Activated CD8-positive, alpha-beta memory T cell treated with anti-CD3 and anti-CD28 coated beads, Interleukin-2, amount 50 U/mL, for 1 hour (primary cell): ENCODE data around the gene PARVA.

ENCODE experiments used
- DNase-seq: peaks from one replicate; pipeline ENCODE4 v3.0.0-alpha.2; 2020; ENCODE audit errors: extremely low read depth

PARVA gene

DNA sequence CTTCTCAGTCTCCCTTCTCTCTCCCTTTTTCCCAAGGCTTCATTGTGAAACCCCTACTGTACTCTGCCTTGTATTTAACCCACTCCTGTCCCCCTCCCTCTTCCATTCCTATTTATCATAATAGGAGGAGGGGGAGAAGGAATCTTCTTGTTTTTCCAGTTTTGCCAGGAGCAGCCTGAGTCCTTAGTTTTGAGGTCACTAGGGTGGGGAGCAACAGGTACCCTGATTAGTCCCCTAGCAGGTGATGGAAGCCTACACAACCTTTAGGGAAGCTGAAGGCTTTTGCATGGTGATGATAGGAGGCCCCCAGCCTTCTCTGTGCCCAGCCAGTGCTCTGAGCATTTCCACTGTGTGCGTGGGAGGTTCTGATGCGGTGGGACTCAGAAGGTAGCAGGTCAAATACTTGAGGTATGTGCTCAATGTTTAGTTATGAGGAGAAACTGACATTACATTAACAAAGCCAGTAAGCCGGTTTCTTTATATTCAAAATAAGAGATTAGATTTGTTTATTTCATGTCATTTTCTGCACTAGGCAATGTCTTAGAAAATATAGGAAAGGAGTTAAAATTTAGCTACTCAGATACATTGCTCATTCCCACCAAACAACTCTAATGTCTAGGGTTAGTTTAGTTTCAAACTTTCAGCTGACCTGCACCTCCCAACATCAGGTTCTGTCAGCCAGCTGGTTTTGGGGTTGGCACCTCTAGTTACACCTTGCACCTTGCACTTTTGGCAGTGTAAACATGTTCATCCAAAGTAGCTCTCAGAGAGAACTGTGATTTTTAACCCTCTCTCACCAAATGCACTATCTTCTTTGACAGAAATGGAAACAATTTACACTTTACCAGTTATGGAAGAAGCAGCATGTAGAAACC lies 26.0 kb downstream of the PARVA start:
- no peak for DNase-seq

- DNase-seq = no peak
These were observed 26.6 kb downstream of the PARVA start for GRCh38 chr11:12403997-12404350.

GRCh38 chr11:12404436-12404835 lies 27.1 kb downstream of the PARVA start:
- no peak for DNase-seq

DNA sequence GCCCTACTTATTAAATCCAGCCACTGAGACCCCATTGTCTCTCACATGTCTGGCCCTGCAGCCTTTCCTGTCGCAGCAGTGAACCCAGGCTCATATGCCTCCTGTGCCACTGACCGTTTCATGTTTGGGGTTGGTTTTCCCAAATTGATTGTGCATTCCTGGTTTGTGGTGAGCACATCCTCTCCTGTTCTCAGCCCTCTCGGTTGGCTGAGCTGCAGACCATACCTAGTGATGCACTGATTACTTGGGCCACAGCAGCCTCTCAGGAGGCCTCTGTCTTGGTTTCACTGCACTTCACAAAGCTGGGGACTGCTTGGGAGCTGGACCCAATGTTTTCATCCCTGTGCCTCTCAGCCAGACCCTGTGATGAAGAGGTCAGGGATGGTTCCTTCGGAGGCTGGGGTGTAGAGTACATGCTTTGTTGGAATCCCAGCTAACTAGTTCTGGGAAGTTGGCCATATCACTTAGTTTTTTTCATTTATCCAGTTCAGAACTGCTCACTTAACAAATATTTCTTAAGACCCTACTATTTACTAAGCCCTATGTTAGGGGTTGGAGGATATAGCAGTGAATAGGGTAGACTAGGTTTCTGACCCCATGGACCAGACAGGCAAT lies 30.9 kb downstream of the PARVA start:
- DNase-seq = no peak

DNA sequence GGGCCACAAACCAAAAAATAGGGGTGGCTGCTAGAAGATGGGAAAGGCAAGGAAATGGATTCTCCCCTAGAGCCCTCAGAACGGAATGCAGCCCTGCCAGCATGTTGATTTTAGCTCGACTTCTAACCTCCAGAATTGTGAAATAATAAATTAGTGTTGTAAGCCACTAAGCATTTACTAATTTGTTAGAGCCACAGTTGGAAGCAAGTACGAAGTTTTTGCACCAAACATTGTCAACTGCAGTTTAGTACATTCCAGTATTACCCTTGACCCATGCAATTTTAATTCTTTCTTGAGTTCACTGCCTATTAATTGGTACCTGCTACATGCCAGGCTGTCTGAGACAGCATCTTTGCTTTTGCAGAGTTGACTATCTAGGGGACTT lies 32.2 kb downstream of the PARVA start:
- DNase-seq = no peak

DNA sequence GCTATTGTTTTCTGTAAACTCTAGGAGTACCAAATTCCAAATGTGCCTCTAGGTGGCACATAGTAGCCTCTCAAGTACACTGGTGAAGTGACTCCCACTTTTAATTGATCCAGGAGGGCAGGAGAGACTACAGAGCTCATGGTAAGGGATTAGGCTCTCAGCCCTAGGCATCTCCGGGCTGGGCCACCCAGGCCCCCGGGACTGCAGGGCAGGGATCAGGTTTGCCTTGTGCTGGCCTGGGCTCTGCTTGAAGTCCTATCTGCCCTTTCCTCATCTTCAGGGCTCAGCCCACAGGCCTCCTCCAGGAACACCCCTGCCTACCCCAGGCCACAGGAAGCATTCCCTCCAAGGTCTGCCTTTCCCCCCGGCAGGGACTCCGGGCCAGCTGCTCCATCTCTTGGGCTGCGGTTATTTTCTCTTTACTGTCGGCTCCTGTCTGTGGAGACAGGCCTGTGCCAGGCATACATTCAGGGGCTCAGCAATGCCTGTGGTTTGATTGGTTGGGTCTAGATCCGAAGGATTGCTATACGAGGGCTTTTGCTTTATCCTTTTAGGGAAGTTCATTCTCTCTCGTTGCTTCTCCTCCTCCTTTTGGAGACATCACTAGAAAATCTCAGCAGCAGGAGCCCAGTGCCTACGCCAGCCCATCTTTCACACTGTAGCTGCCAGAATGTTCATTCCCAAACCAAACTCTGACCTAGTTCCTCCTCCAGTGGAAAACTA lies 32.8 kb downstream of the PARVA start:
- DNase-seq = no peak

GRCh38 chr11:12411393-12411792 lies 34.0 kb downstream of the PARVA start:
- no peak for DNase-seq

DNA sequence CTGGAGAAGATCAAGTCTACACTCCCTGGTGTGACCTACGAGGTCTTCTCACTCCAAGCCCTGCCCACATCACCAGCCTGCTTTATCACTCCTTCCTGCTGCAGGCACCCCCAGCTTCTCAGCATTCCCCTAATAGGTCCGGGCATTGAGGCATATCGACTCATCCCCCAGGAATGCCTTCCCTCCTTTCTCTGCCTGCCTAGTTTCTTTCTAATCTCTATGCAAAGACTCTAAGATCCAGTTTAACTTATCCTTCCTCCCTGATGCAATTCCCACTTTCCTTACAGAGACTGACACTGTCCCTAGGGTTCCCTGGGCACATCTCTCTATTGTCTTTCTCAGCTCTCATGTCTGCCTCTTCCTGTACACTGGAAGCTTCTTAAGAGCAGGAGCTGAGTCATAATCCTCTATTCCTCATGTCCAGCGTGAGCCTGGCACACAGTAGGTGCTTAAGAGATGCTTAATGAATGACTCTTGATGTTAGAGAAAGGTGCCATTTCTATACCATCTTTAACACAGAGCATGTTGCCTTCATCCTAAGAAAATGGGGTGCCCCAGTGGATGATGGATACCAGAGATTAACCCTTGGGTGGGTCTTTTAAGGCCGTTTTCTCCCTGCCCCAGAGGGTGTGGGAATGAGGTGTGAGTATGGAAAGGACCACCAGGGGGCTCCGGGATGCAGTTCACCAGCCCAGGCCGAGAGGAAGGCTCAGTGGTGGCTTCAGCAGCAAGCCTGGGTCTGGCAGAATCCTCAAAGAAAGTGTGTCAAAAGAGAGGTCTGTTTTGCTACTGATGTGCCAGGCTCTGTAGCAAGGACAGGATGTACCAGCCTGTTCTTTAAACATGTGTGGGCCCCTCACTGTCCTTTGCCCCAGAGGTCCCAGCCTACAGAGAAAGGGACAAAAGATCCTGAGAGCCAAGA lies 34.7 kb downstream of the PARVA start:
- no peak for DNase-seq

DNA sequence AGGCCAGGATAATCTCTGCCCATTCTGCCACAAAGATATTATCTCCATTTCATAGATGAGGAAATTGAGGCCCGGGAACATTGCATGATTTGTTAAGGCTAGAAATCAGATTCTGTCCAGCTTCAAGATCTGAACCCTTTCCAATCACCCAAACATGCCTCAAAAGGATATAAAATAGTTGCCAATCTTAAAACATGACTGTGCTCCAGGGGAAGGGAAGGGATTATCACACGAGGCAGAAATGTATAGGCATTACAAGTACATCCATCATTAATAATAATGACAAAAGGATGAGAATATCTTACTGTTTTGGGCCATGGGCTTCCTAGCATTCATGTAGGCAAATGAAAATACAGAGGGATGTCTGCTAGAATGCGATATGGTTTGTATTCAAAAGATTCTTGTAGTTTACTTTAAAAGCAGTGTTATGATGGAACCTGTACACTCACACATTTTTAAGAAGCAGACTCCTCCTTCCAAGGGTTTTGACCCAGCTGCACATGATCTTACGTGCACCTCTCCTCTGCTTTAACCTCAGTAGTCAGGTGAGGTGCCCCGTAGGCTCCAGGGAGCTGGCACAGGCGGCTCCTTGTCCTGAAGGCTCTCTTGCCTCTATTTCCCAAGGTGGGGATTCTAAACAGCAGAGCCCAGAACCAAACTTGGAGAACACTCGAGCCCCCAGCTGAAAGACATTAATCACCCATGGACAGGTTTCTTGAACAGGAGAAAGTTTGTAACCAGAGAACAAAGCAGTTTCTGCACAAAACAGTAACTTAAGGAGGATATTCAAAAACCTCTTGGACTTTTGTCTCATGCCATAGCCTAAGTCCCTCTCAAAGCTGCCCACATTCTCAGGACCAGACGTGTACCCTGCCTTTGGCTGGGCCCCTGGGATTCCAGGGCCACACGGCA lies 36.0 kb downstream of the PARVA start:
- DNase-seq = no peak

- no peak for DNase-seq
These were observed 37.2 kb downstream of the PARVA start for GRCh38 chr11:12414611-12415010.

DNA sequence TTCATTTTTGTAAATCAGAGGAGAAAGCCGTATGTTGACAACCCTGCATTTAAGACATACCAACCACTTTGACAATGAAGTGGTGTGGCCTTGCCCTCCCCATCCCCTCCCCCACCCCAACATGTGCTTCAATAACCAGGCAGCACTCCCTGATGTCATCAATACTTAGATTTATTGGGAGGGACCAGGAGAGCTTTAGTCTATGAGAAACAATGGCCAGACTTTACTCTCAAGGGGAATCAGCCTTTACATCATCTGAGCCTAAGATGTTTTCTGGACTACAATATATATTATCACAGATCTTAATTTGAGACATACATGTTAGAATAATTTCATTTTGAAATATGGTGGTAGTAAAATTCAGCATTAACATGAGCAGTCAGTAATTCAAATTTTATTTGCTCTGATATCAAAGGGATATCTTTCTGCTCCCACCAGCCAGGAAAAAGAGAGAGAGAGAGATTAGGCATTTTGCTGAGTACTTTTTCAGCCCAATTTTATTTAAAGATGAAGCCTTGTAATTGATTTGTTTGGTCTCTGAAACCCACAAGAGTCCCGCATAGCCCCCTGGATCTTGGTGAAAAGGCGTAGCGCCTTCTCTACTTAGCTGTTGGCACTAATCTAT lies 38.1 kb downstream of the PARVA start:
- DNase-seq = no peak

GRCh38 chr11:12416552-12416951 lies 39.2 kb downstream of the PARVA start:
- no peak for DNase-seq

DNA sequence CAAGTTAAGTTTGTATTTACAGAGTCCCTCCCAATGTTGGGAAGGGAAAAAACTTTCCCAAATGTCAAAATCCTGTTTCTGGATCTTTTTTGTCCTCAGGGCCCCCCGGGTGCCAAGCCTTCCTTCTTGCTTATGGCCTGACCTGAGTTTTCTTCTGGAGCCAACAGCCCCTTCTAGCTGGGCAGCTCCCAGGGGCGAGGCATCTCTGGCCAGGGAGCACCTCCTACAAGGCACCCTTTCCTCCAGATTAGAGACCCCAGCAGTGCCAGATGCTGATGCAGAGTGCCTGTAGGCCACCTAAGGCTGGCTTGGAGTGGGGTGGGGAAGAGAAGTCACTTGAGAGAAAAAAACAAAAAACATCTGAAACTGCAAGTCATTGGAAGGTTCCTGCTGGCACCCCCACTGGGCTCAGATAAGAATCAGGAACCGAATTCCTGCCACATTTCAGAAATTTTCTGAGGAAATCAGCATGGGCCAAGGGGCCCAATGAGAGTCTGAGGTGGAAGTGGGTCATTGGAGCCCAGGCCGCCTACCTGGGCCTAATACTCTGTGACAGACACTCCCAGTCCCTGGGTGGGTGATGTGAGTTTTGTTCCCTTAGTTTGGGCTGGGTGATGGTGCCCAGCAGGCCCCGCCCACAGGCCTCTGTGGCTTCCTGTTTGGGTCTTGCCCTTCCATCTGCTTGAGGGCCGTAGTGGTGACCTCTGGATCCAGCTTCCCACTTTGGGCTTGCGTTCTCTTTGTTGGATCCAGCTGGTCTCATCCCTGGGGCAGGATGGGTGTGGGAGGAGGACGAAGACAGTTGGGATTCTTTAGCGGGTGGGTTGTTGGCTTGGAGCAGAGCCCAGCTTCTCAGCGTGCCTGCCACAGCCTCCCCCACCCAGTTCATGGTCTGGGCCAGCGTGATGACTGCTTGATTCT lies 40.6 kb downstream of the PARVA start:
- DNase-seq = no peak

DNA sequence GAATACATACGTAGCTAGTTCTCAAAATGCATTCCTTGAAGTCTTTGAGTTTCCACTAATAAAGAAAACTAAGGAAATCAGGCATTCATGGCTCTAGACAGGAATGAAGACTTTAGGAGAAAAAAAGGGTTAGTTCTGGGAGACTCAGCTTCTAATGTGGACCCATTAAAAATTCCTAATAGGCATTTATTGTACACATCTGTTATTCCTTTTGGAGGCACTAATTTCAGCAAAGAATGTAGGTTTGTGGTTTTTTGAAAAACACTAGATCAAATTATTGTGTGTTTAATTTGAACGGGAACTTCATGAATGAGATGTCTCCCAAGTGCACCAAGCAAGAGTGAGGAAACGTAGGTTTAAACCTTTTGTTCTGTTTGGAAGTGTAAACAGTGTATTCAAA lies 42.7 kb downstream of the PARVA start:
- no peak for DNase-seq

- no peak for DNase-seq
These were observed 43.3 kb downstream of the PARVA start for GRCh38 chr11:12420706-12421105.

DNA sequence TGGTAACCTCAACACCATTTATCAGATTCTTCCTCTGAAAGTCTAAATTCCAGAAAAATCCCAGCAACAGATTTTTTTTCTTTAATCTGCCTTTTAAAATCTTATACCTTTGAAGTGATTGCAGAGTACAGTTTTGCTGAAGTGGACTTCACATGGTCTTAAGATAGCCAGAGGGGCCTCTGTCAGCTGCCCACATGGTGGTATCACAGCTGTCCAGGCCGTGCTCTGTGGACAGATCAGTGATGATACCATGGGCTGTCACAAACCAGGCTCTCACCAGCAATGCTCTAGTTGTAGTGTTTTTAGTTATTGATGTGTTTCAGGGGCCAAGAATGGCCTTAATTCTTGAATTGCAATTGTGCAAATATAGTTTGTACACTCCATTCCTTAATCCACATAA lies 44.0 kb downstream of the PARVA start:
- no peak for DNase-seq

- DNase-seq = no peak
These were observed 48.8 kb downstream of the PARVA start for GRCh38 chr11:12426176-12426575.

- DNase-seq = no peak
These were observed 51.8 kb downstream of the PARVA start for GRCh38 chr11:12429155-12429554.

GRCh38 chr11:12430351-12430750 lies 53.0 kb downstream of the PARVA start:
- DNase-seq = no peak
